Measurements from ENCODE around the gene IL22RA1.

IL22RA1 gene

GRCh38 chr1:24091971-24092482 is 50.9 kb downstream of the IL22RA1 start:
- no peak overlapping the region for H3K27ac Mint-ChIP-seq
- no peaks in the 10 kb centered on the region for H3K4me1 Mint-ChIP-seq
- H3K4me3 Mint-ChIP-seq: no peak overlapping the region
- H3K36me3 Mint-ChIP-seq: no peaks in the 10 kb centered on the region
- ATAC-seq: no peak
- no peaks in the 10 kb centered on the region for H3K9me3 Mint-ChIP-seq
- peaks cover 67% of the 10 kb centered on the region for H3K27me3 Mint-ChIP-seq

DNA sequence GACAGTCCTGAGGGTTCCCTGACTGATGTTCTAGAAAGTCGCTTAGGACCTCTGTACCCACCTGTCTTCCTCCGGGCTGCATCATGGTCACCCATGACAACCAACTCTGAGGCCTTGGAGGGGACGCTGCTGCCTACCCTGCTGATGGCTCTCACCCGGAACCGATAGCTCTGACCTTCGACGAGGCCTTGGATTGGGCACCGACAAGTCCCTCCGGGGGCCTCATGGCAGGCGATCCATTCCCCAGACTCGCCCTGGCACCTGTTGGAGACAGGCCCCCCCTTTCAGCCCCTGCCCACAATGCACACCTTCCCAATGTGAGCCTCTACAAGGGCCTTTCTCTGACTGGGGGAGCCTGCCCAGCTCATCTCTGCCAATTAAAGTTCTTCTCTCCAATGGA is 52.2 kb downstream of the IL22RA1 start:
- Mint-ChIP-seq H3K27me3 (peaks cover 61% of the 10 kb centered on the region), H3K4me3 (no peak overlapping the region), H3K4me1 (no peaks in the 10 kb centered on the region), H3K27ac (no peak overlapping the region), H3K9me3 (no peaks in the 10 kb centered on the region), H3K36me3 (no peaks in the 10 kb centered on the region)
- no peak for ATAC-seq

GRCh38 chr1:24089743-24090555 is 53.0 kb downstream of the IL22RA1 start:
- no peak overlapping the region for H3K4me3 Mint-ChIP-seq
- no peaks in the 10 kb centered on the region for H3K36me3 Mint-ChIP-seq
- no peak for ATAC-seq
- H3K9me3 Mint-ChIP-seq: peaks cover 2% of the 10 kb centered on the region
- H3K27me3 Mint-ChIP-seq: peaks cover 56% of the 10 kb centered on the region
- no peaks in the 10 kb centered on the region for H3K4me1 Mint-ChIP-seq
- no peak overlapping the region for H3K27ac Mint-ChIP-seq

DNA sequence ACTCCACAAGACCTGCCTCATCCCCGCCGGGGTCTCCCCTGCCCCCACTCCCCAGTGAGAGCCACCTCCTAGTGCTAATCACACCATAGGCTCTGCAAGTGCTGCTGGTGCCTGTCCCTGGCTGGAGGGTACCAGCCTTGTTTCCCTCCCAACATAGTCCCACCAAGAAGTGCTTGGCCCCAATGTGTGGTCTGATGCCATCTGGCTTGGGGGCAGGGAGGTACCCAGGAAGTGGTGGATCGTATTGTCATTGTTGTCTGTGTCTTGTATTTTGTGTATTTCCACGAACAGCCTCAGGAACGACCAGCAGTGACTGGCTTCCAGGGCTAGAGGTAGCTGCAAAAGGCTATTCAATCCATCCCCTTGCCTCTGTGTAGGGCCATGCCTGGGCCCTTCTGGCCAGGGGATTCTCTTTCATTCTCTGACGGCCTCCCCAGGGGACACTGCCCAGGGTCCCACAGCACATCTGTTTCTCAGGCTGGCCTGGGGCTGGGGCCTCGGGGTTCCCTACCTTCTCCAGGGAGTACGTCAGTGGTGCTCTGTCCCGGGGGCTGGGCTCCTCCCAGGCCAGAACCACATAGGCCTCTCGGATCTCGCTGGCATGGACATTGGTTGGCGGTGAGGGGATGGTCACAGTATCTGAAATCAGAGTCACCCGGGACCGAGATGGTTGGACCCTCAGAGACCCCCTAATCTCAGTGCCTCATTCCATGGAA is 53.8 kb downstream of the IL22RA1 start:
- Mint-ChIP-seq H3K27ac (no peak overlapping the region), H3K9me3 (peaks cover 3% of the 10 kb centered on the region), H3K36me3 (no peaks in the 10 kb centered on the region), H3K4me1 (no peaks in the 10 kb centered on the region), H3K4me3 (no peak overlapping the region), H3K27me3 (peaks cover 48% of the 10 kb centered on the region)
- ATAC-seq: no peak

GRCh38 chr1:24086466-24086865 is 56.5 kb downstream of the IL22RA1 start:
- ATAC-seq: no peak
- Mint-ChIP-seq H3K36me3 (no peaks in the 10 kb centered on the region), H3K4me3 (no peak overlapping the region), H3K27ac (no peak overlapping the region), H3K4me1 (no peaks in the 10 kb centered on the region), H3K27me3 (peaks cover 23% of the 10 kb centered on the region), H3K9me3 (peaks cover 3% of the 10 kb centered on the region)

- no peak for ATAC-seq
- Mint-ChIP-seq H3K27me3 (peaks cover 19% of the 10 kb centered on the region), H3K27ac (no peak overlapping the region), H3K4me3 (no peak overlapping the region), H3K36me3 (no peaks in the 10 kb centered on the region), H3K9me3 (peaks cover 3% of the 10 kb centered on the region), H3K4me1 (no peaks in the 10 kb centered on the region)
Observed at GRCh38 chr1:24085546-24085945, 57.4 kb downstream of the IL22RA1 start.

GRCh38 chr1:24085007-24085406 is 57.9 kb downstream of the IL22RA1 start:
- no peak overlapping the region for H3K27ac Mint-ChIP-seq
- no peak overlapping the region for H3K4me3 Mint-ChIP-seq
- peaks cover 3% of the 10 kb centered on the region for H3K9me3 Mint-ChIP-seq
- no peaks in the 10 kb centered on the region for H3K36me3 Mint-ChIP-seq
- peaks cover 13% of the 10 kb centered on the region for H3K27me3 Mint-ChIP-seq
- no peaks in the 10 kb centered on the region for H3K4me1 Mint-ChIP-seq
- ATAC-seq: no peak

GRCh38 chr1:24084050-24084449 is 58.9 kb downstream of the IL22RA1 start:
- Mint-ChIP-seq H3K4me1 (no peaks in the 10 kb centered on the region), H3K9me3 (peaks cover 3% of the 10 kb centered on the region), H3K27ac (no peak overlapping the region), H3K4me3 (no peak overlapping the region), H3K27me3 (peaks cover 11% of the 10 kb centered on the region), H3K36me3 (no peaks in the 10 kb centered on the region)
- ATAC-seq: no peak

GRCh38 chr1:24082372-24082771 is 60.6 kb downstream of the IL22RA1 start:
- no peak for ATAC-seq
- H3K27me3 Mint-ChIP-seq: peaks cover 5% of the 10 kb centered on the region
- no peaks in the 10 kb centered on the region for H3K36me3 Mint-ChIP-seq
- peaks cover 3% of the 10 kb centered on the region for H3K9me3 Mint-ChIP-seq
- no peak overlapping the region for H3K4me3 Mint-ChIP-seq
- no peaks in the 10 kb centered on the region for H3K4me1 Mint-ChIP-seq
- H3K27ac Mint-ChIP-seq: no peak overlapping the region

DNA sequence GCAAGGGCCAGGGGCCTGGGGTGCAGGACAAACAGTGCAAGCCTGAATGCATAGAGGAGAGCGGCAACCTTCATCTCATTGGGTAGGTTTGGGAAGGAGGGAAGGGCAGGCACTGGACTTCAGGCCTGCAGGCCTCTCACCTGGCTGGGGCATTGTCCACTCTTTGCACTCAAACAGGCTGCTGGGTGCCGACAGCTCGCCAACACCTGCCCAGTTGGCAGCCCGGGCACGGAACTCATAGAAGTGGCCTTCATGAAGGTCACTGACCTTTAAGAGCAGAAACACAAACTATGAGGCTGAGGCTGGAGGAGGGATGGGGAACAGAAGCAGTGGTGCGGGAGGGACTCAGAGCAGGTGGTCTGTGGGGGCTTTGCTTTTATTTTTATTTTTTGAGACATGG is 61.8 kb downstream of the IL22RA1 start:
- no peak overlapping the region for H3K4me3 Mint-ChIP-seq
- peaks cover 3% of the 10 kb centered on the region for H3K9me3 Mint-ChIP-seq
- H3K36me3 Mint-ChIP-seq: no peaks in the 10 kb centered on the region
- no peaks in the 10 kb centered on the region for H3K27me3 Mint-ChIP-seq
- no peak for ATAC-seq
- H3K27ac Mint-ChIP-seq: no peak overlapping the region
- H3K4me1 Mint-ChIP-seq: no peaks in the 10 kb centered on the region

DNA sequence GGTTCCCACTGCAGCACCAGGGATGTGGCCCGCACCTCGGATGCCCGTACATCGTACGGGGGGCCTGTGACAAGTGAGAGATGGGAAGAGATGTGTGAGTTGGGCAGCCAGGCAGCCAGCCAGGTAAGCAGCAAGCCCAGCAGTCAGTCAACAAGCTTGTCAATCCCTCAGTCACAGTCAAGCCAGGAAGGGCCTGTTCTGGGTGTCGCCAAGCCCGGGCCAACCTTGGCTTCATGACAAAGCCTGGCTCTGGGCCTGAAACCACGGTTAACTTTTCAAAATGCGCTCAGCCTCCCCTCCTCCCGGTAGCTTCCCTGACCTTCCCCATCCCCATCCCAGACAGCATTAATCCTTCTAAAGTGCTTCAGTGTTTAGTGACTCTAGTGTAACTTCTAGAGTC is 62.8 kb downstream of the IL22RA1 start:
- Mint-ChIP-seq H3K4me3 (no peak overlapping the region), H3K27ac (no peak overlapping the region), H3K27me3 (no peaks in the 10 kb centered on the region), H3K36me3 (no peaks in the 10 kb centered on the region), H3K9me3 (peaks cover 3% of the 10 kb centered on the region), H3K4me1 (no peaks in the 10 kb centered on the region)
- ATAC-seq: no peak

- ATAC-seq: no peak
- Mint-ChIP-seq H3K27me3 (no peaks in the 10 kb centered on the region), H3K4me1 (no peaks in the 10 kb centered on the region), H3K27ac (no peak overlapping the region), H3K9me3 (no peaks in the 10 kb centered on the region), H3K4me3 (no peak overlapping the region), H3K36me3 (no peaks in the 10 kb centered on the region)
Observed at GRCh38 chr1:24077278-24077978, 65.5 kb downstream of the IL22RA1 start.

- no peaks in the 10 kb centered on the region for H3K9me3 Mint-ChIP-seq
- peaks cover 2% of the 10 kb centered on the region for H3K4me1 Mint-ChIP-seq
- ATAC-seq: no peak
- H3K4me3 Mint-ChIP-seq: no peak overlapping the region
- H3K36me3 Mint-ChIP-seq: no peaks in the 10 kb centered on the region
- no peaks in the 10 kb centered on the region for H3K27me3 Mint-ChIP-seq
- no peak overlapping the region for H3K27ac Mint-ChIP-seq
Observed at GRCh38 chr1:24075946-24076345, 67.0 kb downstream of the IL22RA1 start.

DNA sequence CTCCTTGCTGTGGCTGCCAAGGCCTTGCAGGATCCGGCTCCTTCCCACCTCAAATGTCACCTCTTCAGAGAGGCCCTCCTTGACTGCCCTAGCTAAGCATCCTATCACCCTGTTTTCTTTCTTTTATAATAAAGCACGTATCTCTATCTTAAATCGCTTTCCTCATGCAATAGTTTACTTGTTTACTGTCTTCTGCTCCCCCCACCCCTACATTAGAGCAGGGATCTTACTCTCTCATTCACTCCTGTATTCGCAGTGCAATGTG is 67.4 kb downstream of the IL22RA1 start:
- Mint-ChIP-seq H3K4me1 (peaks cover 6% of the 10 kb centered on the region), H3K36me3 (no peaks in the 10 kb centered on the region), H3K4me3 (no peak overlapping the region), H3K27ac (no peak overlapping the region), H3K9me3 (no peaks in the 10 kb centered on the region), H3K27me3 (no peaks in the 10 kb centered on the region)
- ATAC-seq: no peak

- no peaks in the 10 kb centered on the region for H3K9me3 Mint-ChIP-seq
- H3K36me3 Mint-ChIP-seq: no peaks in the 10 kb centered on the region
- H3K27ac Mint-ChIP-seq: no peak overlapping the region
- H3K4me1 Mint-ChIP-seq: peaks cover 6% of the 10 kb centered on the region
- no peak for ATAC-seq
- no peaks in the 10 kb centered on the region for H3K27me3 Mint-ChIP-seq
- no peak overlapping the region for H3K4me3 Mint-ChIP-seq
Observed at GRCh38 chr1:24074817-24075589, 67.9 kb downstream of the IL22RA1 start.

Measured in stimulated activated memory B cell treated with anti-CD40 and anti-IgM and Interleukin-4, amounts not matched to agents 10 μg/mL and 1 μg/mL and 100 μg/mL, for 72 hours (primary cell).